WTC11 (cell line): Measurements from ENCODE around the gene C2orf92. TPM values are rescaled to one million over a fixed set of nuclear protein-coding genes. Genes with fewer than 3 reads are reported as not detected.

Experiments used
- ATAC-seq: fragments of 200-7000 bp; cut with Tn5 transposase; 2 replicates; pipeline ENCODE4 v1.10.0; 2021; ENCODE audit warnings: mild to moderate bottlenecking, moderate library complexity
- CTCF ChIA-PET: fragments of 300-600 bp; sonication (Branson Sonifier 250); formaldehyde crosslinking; loops from one replicate; lab custom pipeline; 2021; ENCODE audit warnings: antibody characterized with exemption; lab: Charles Lee
- POLR2A ChIA-PET: fragments of 350-600 bp; sonication (Branson Sonifier 250); formaldehyde crosslinking; loops from one replicate; lab custom pipeline; 2021; ENCODE audit warnings: antibody characterized with exemption; lab: Charles Lee
- DNase-seq: peaks from one replicate; pipeline ENCODE4 v3.0.0; 2021; ENCODE audit warnings: low spot score
- H3K27ac Mint-ChIP-seq: 2 replicates; pipeline ENCODE4 v1.8.0; 2021; ENCODE audit warnings: mixed read lengths
- H3K27me3 Mint-ChIP-seq: 2 replicates; pipeline ENCODE4 v1.8.0; 2021; ENCODE audit warnings: low read depth, mild to moderate bottlenecking, moderate library complexity, mixed read lengths
- H3K36me3 Mint-ChIP-seq: 2 replicates; pipeline ENCODE4 v1.8.0; 2021; ENCODE audit warnings: mixed read lengths
- H3K4me1 Mint-ChIP-seq: 2 replicates; pipeline ENCODE4 v1.8.0; 2022; ENCODE audit warnings: mixed read lengths
- H3K4me3 Mint-ChIP-seq: 2 replicates; pipeline ENCODE4 v1.8.0; 2021; ENCODE audit warnings: mild to moderate bottlenecking, moderate library complexity, mixed read lengths
- H3K9me3 Mint-ChIP-seq: 2 replicates; pipeline ENCODE4 v1.8.0; 2021; ENCODE audit warnings: mixed read lengths
- CREB1 ChIP-seq: sonication (generic); formaldehyde crosslinking; IDR thresholded peaks from 2 replicates; pipeline ENCODE4 v1.8.0; 2023; ENCODE audit warnings: mild to moderate bottlenecking, missing genetic modification reagents
- FOXK1 ChIP-seq: sonication (generic); formaldehyde crosslinking; IDR thresholded peaks from 2 replicates; pipeline ENCODE4 v1.8.0; 2022; ENCODE audit warnings: mild to moderate bottlenecking, moderate library complexity, missing genetic modification reagents
- FOXP1 ChIP-seq: sonication (generic); formaldehyde crosslinking; IDR thresholded peaks from 2 replicates; pipeline ENCODE4 v1.8.0; 2022; ENCODE audit warnings: missing genetic modification reagents, mild to moderate bottlenecking, moderate library complexity, borderline replicate concordance
- GABPB1 ChIP-seq: sonication (generic); formaldehyde crosslinking; IDR thresholded peaks from 2 replicates; pipeline ENCODE4 v1.8.1; 2023; ENCODE audit warnings: mild to moderate bottlenecking, missing genetic modification reagents
- GTF2I ChIP-seq: fragments of 250-450 bp; sonication (Bioruptor Pico); conservative IDR thresholded peaks from 2 replicates; pipeline ENCODE4 v1.4.0; 2021; ENCODE audit warnings: mild to moderate bottlenecking
- HMGXB4 ChIP-seq: sonication (generic); formaldehyde crosslinking; IDR thresholded peaks from 2 replicates; pipeline ENCODE4 v1.8.1; 2023; ENCODE audit warnings: mild to moderate bottlenecking, moderate library complexity, missing genetic modification reagents
- IRF1 ChIP-seq: sonication (generic); formaldehyde crosslinking; IDR thresholded peaks from 2 replicates; pipeline ENCODE4 v1.8.0; 2023; ENCODE audit warnings: missing genetic modification reagents
- JAZF1 ChIP-seq: fragments of 250-450 bp; sonication (Bioruptor Pico); IDR thresholded peaks from 2 replicates; pipeline ENCODE4 v1.9.0; 2021; ENCODE audit warnings: moderate library complexity, mild to moderate bottlenecking, inconsistent platforms
- MXD4 ChIP-seq: fragments of 250-450 bp; sonication (Bioruptor Pico); IDR thresholded peaks from 2 replicates; pipeline ENCODE4 v1.8.0; 2021; ENCODE audit warnings: mild to moderate bottlenecking, moderate library complexity, borderline replicate concordance
- MYBL2 ChIP-seq: sonication (generic); formaldehyde crosslinking; IDR thresholded peaks from 2 replicates; pipeline ENCODE4 v1.8.1; 2023; ENCODE audit warnings: mild to moderate bottlenecking, moderate library complexity, missing genetic modification reagents
- PRDM15 ChIP-seq: sonication (generic); formaldehyde crosslinking; IDR thresholded peaks from 2 replicates; pipeline ENCODE4 v1.8.0; 2022; ENCODE audit warnings: missing genetic modification reagents
- TEAD1 ChIP-seq: sonication (generic); formaldehyde crosslinking; IDR thresholded peaks from 2 replicates; pipeline ENCODE4 v1.8.0; 2022; ENCODE audit warnings: mild to moderate bottlenecking, missing genetic modification reagents
- ZNF121 ChIP-seq: sonication (generic); formaldehyde crosslinking; IDR thresholded peaks from 2 replicates; pipeline ENCODE4 v1.8.0; 2023; ENCODE audit warnings: missing genetic modification reagents
- ZNF281 ChIP-seq: sonication (generic); formaldehyde crosslinking; IDR thresholded peaks from 2 replicates; pipeline ENCODE4 v1.8.0; 2023; ENCODE audit warnings: mild to moderate bottlenecking, missing genetic modification reagents
- ZNF423 ChIP-seq: fragments of 250-450 bp; sonication (Bioruptor Pico); IDR thresholded peaks from 2 replicates; pipeline ENCODE4 v2.1.2; 2022; ENCODE audit warnings: mild to moderate bottlenecking, moderate library complexity
- ZNF532 ChIP-seq: fragments of 250-450 bp; sonication (Bioruptor Pico); IDR thresholded peaks from 2 replicates; pipeline ENCODE4 v1.9.0; 2021; ENCODE audit warnings: mild to moderate bottlenecking, borderline replicate concordance
- ZSCAN18 ChIP-seq: fragments of 250-450 bp; sonication (Bioruptor Pico); IDR thresholded peaks from 2 replicates; pipeline ENCODE4 v2.1.2; 2022; ENCODE audit warnings: mild to moderate bottlenecking, moderate library complexity
- total RNA-seq: library from RNA; stranded (reverse); gene quantifications from 3 replicates; pipeline ENCODE4 v1.2.3, GENCODE V29; 2021

Gene C2orf92
- total RNA-seq, 1 experiment from 2014 or later = 5.2 TPM

GRCh38 chr2:97737421-97738178 lies 68.1 kb downstream of the C2orf92 start:
- ATAC-seq (no peak), DNase-seq (no peak)
- no peaks in the 10 kb centered on the region for H3K36me3 Mint-ChIP-seq
- H3K4me1 Mint-ChIP-seq = peaks cover 13% of the 10 kb centered on the region
- H3K9me3 Mint-ChIP-seq = no peaks in the 10 kb centered on the region
- CTCF ChIA-PET = interaction anchor here (1.0 to 1.2 kb wide), 2 partner anchors 13 to 37 kb away, joined by 3 read pairs; no protein-coding TSS in a partner anchor
- POLR2A ChIA-PET = no interaction called here
- no peak for TF ChIP-seq PRDM15 (CRISPR knock-in tag)
- TF ChIP-seq, all 79 proteins: peak for 0
- Mint-ChIP-seq H3K27me3 (no peaks in the 10 kb centered on the region), H3K4me3 (no peak overlapping the region), H3K27ac (no peak overlapping the region)

- H3K36me3 Mint-ChIP-seq = no peaks in the 10 kb centered on the region
- no peak overlapping the region for H3K27ac Mint-ChIP-seq
- POLR2A ChIA-PET = no interaction called here
- peaks cover 15% of the 10 kb centered on the region for H3K4me1 Mint-ChIP-seq
- no peaks in the 10 kb centered on the region for H3K9me3 Mint-ChIP-seq
- no peak overlapping the region for H3K4me3 Mint-ChIP-seq
- CTCF ChIA-PET = interaction anchor here (2.7 to 3.7 kb wide), 2 partner anchors 12 to 29 kb away, joined by 16 to 30 read pairs; no protein-coding TSS in a partner anchor
- no peaks in the 10 kb centered on the region for H3K27me3 Mint-ChIP-seq
- DNase-seq (no peak), ATAC-seq (no peak)
- no peak for TF ChIP-seq CREB1
- no peak for TF ChIP-seq GTF2I (CRISPR knock-in tag)
- TF ChIP-seq MYBL2 (CRISPR knock-in tag) = no peak
- no peak for TF ChIP-seq ZNF281 (CRISPR knock-in tag)
- TF ChIP-seq ZSCAN18 (CRISPR knock-in tag) = no peak
- TF ChIP-seq HMGXB4 (CRISPR knock-in tag) = no peak
- TF ChIP-seq JAZF1 (CRISPR knock-in tag) = no peak
- TF ChIP-seq ZNF121 (CRISPR knock-in tag) = no peak
- TF ChIP-seq MXD4 = no peak
- no peak for TF ChIP-seq IRF1 (CRISPR knock-in tag)
- TF ChIP-seq GABPB1 (CRISPR knock-in tag) = no peak
- no peak for TF ChIP-seq ZNF423 (CRISPR knock-in tag)
- TF ChIP-seq FOXK1 (CRISPR knock-in tag) = no peak
- no peak for TF ChIP-seq FOXP1
- no peak for TF ChIP-seq ZNF532 (CRISPR knock-in tag)
- TF ChIP-seq TEAD1 = no peak
These were observed 68.9 kb downstream of the C2orf92 start for GRCh38 chr2:97738179-97739019.
